ENCODE data around the gene GLIS1.

The GLIS1 gene

GRCh38 chr1:53505401-53505800 is 233.6 kb downstream of the GLIS1 start:
- Histone ChIP-seq H3K9ac (ENCODE audit: low read length) (no peak overlapping the region), H3K27ac (ENCODE audit: low read length, poor library complexity, severe bottlenecking) (no peak overlapping the region), H3K4me2 (ENCODE audit: low read length, poor library complexity, severe bottlenecking) (no peak overlapping the region), H4K8ac (ENCODE audit: low read length) (no peak overlapping the region), H3K79me1 (replicated peaks; ENCODE audit: low read length, poor library complexity, severe bottlenecking) (no peaks in the 10 kb centered on the region), H2AK5ac (ENCODE audit: low read length, severe bottlenecking) (no peak overlapping the region), H4K91ac (ENCODE audit: low read length) (no peak overlapping the region), H3K4me3 (ENCODE audit: insufficient read depth in 1 of 2, low read depth in 1 of 2, low read length in 2 of 2) (no peak overlapping the region), H3K27me3 (ENCODE audit: control insufficient read depth in 1 of 2, insufficient read depth in 1 of 2, low read length in 2 of 2) (peaks cover 12 to 42% of the 10 kb centered on the region in 2 experiments), H2AFZ (ENCODE audit: low read depth, low read length) (no peak overlapping the region), H3K9me3 (ENCODE audit: control insufficient read depth, low read length) (no peaks in the 10 kb centered on the region), H3K4ac (ENCODE audit: low read depth in 1 of 2, low read length in 2 of 2) (no peak overlapping the region), H3K14ac (ENCODE audit: low read length in 2 of 2) (no peak overlapping the region), H3K36me3 (ENCODE audit: control insufficient read depth in 1 of 2, insufficient read depth in 2 of 2, low read depth in 1 of 2, low read length in 2 of 2) (peaks cover 0 to 28% of the 10 kb centered on the region in 2 experiments), H2BK120ac (ENCODE audit: low read depth, low read length) (no peak overlapping the region), H3K4me1 (ENCODE audit: control insufficient read depth, insufficient read depth, low read depth, low read length) (peaks cover 17% of the 10 kb centered on the region), H2BK5ac (ENCODE audit: low read depth, low read length, poor library complexity, severe bottlenecking) (no peak overlapping the region), H2BK15ac (ENCODE audit: low read depth, poor library complexity, severe bottlenecking) (no peak overlapping the region), H2BK12ac (ENCODE audit: low read length in 2 of 2) (no peak overlapping the region), H3K18ac (ENCODE audit: low read depth in 1 of 2, low read length in 2 of 2) (no peak overlapping the region), H3K23ac (ENCODE audit: low read length in 2 of 2) (no peak overlapping the region)
- WGBS = 87% methylated on average over 9 of the region's 9 CpGs
- no peak for DNase-seq

DNA sequence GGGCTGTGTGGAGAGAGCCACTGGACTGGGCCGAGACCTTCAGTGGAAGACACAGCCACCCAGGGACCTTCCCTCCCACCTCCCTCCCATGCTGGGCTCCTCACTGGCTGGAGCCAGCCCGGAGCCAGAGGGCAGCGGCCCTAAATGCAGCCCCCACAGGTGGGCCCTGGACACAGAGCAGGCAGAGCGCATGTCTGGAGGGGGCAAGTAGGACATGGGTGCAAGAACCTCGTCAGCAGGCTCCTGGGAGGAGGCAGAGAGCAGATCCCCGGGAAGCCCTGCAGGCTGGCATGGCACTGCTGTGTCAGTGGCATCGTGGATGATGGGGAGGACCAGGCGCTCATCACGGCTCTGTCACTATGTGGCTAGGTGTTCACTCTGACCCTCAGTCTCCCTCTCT is 234.1 kb downstream of the GLIS1 start:
- Histone ChIP-seq H4K8ac (ENCODE audit: low read length) (no peak overlapping the region), H3K4ac (ENCODE audit: low read depth in 1 of 2, low read length in 2 of 2) (no peak overlapping the region), H2BK5ac (ENCODE audit: low read depth, low read length, poor library complexity, severe bottlenecking) (no peak overlapping the region), H2BK15ac (ENCODE audit: low read depth, poor library complexity, severe bottlenecking) (no peak overlapping the region), H3K9me3 (ENCODE audit: control insufficient read depth, low read length) (no peaks in the 10 kb centered on the region), H3K14ac (ENCODE audit: low read length in 2 of 2) (no peak overlapping the region), H2BK120ac (ENCODE audit: low read depth, low read length) (no peak overlapping the region), H3K4me2 (ENCODE audit: low read length, poor library complexity, severe bottlenecking) (no peak overlapping the region), H3K36me3 (ENCODE audit: control insufficient read depth in 1 of 2, insufficient read depth in 2 of 2, low read depth in 1 of 2, low read length in 2 of 2) (peaks cover 0 to 25% of the 10 kb centered on the region in 2 experiments), H2AK5ac (ENCODE audit: low read length, severe bottlenecking) (no peak overlapping the region), H3K4me3 (ENCODE audit: insufficient read depth in 1 of 2, low read depth in 1 of 2, low read length in 2 of 2) (no peak overlapping the region), H3K9ac (ENCODE audit: low read length) (no peak overlapping the region), H3K27ac (ENCODE audit: low read length, poor library complexity, severe bottlenecking) (no peak overlapping the region), H2AFZ (ENCODE audit: low read depth, low read length) (no peak overlapping the region), H4K91ac (ENCODE audit: low read length) (no peak overlapping the region), H3K79me1 (replicated peaks; ENCODE audit: low read length, poor library complexity, severe bottlenecking) (no peaks in the 10 kb centered on the region), H3K18ac (ENCODE audit: low read depth in 1 of 2, low read length in 2 of 2) (no peak overlapping the region), H3K23ac (ENCODE audit: low read length in 2 of 2) (no peak overlapping the region), H3K27me3 (ENCODE audit: control insufficient read depth in 1 of 2, insufficient read depth in 1 of 2, low read length in 2 of 2) (peaks cover 12 to 42% of the 10 kb centered on the region in 2 experiments), H2BK12ac (ENCODE audit: low read length in 2 of 2) (no peak overlapping the region), H3K4me1 (ENCODE audit: control insufficient read depth, insufficient read depth, low read depth, low read length) (peaks cover 15% of the 10 kb centered on the region)
- DNase-seq = no peak
- 96% methylated on average over 8 of the region's 9 CpGs for WGBS

DNA sequence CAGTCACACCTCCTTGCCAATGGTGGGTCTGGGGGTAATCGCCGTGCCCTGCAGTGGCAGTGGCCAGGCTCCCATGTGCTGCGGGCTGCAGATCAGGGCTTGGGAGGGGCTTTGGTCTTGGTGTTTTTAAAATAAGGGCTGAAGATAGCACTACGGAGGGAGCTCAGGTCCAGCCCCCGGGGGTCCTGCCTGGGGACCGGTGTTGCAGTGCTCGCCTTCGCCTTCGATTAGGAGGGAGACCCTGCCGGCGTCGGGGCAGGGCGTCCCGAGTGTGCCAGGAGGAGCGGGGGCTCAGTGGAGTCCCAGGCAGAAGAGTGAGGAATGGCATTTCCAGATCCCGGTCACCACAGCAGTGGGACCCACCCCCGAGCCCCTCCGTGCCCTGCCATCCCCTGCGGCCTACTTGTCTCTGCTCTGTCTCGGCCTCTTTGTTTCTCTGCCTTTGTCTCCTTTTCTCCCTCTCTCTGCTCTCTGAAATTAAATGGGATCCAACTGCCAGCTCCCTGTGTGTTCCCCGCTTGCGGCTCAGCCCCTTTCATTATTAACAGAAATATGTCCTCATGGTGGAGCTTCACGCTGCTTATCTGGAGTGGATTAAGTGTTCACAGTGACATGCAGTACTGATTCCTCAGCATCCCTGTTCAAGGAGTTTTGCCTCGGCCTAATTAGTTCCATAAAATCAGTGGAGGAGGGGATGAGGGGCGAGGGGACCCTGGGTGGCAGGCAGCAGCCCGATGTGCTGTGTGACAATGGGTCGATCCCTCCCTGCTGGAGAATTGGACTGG is 235.3 kb downstream of the GLIS1 start:
- no peak overlapping the region for H2AFZ ChIP-seq (ENCODE audit: low read depth, low read length)
- no peaks in the 10 kb centered on the region for H3K9me3 ChIP-seq (ENCODE audit: control insufficient read depth, low read length)
- WGBS = 83% methylated on average over 25 of the region's 27 CpGs
- no peak overlapping the region for H2BK5ac ChIP-seq (ENCODE audit: low read depth, low read length, poor library complexity, severe bottlenecking)
- H4K8ac ChIP-seq (ENCODE audit: low read length) = no peak overlapping the region
- peaks cover 16 to 48% of the 10 kb centered on the region in 2 experiments for H3K27me3 ChIP-seq (ENCODE audit: control insufficient read depth in 1 of 2, insufficient read depth in 1 of 2, low read length in 2 of 2)
- H3K27ac ChIP-seq (ENCODE audit: low read length, poor library complexity, severe bottlenecking) = no peak overlapping the region
- no peak overlapping the region for H3K14ac ChIP-seq (ENCODE audit: low read length in 2 of 2)
- H2AK5ac ChIP-seq (ENCODE audit: low read length, severe bottlenecking) = no peak overlapping the region
- no peak overlapping the region for H4K91ac ChIP-seq (ENCODE audit: low read length)
- no peaks in the 10 kb centered on the region for H3K79me1 ChIP-seq (replicated peaks; ENCODE audit: low read length, poor library complexity, severe bottlenecking)
- H2BK15ac ChIP-seq (ENCODE audit: low read depth, poor library complexity, severe bottlenecking) = no peak overlapping the region
- H3K4ac ChIP-seq (ENCODE audit: low read depth in 1 of 2, low read length in 2 of 2) = no peak overlapping the region
- no peak overlapping the region for H3K18ac ChIP-seq (ENCODE audit: low read depth in 1 of 2, low read length in 2 of 2)
- H3K36me3 ChIP-seq (ENCODE audit: control insufficient read depth in 1 of 2, insufficient read depth in 2 of 2, low read depth in 1 of 2, low read length in 2 of 2) = peaks cover 0 to 17% of the 10 kb centered on the region in 2 experiments
- H2BK12ac ChIP-seq (ENCODE audit: low read length in 2 of 2) = no peak overlapping the region
- no peak overlapping the region for H3K4me2 ChIP-seq (ENCODE audit: low read length, poor library complexity, severe bottlenecking)
- no peak overlapping the region for H2BK120ac ChIP-seq (ENCODE audit: low read depth, low read length)
- no peak overlapping the region for H3K9ac ChIP-seq (ENCODE audit: low read length)
- no peak overlapping the region for H3K4me3 ChIP-seq (ENCODE audit: insufficient read depth in 1 of 2, low read depth in 1 of 2, low read length in 2 of 2)
- H3K4me1 ChIP-seq (ENCODE audit: control insufficient read depth, insufficient read depth, low read depth, low read length) = peaks cover 3% of the 10 kb centered on the region
- DNase-seq = no peak
- H3K23ac ChIP-seq (ENCODE audit: low read length in 2 of 2) = no peak overlapping the region

GRCh38 chr1:53502641-53503432 is 236.1 kb downstream of the GLIS1 start:
- Histone ChIP-seq H3K79me1 (replicated peaks; ENCODE audit: low read length, poor library complexity, severe bottlenecking) (no peaks in the 10 kb centered on the region), H4K91ac (ENCODE audit: low read length) (no peak overlapping the region), H3K36me3 (ENCODE audit: control insufficient read depth in 1 of 2, insufficient read depth in 2 of 2, low read depth in 1 of 2, low read length in 2 of 2) (peaks cover 0 to 13% of the 10 kb centered on the region in 2 experiments), H3K23ac (ENCODE audit: low read length in 2 of 2) (no peak overlapping the region), H3K4me2 (ENCODE audit: low read length, poor library complexity, severe bottlenecking) (no peak overlapping the region), H3K9me3 (ENCODE audit: control insufficient read depth, low read length) (no peaks in the 10 kb centered on the region), H2BK120ac (ENCODE audit: low read depth, low read length) (no peak overlapping the region), H4K8ac (ENCODE audit: low read length) (no peak overlapping the region), H3K4me3 (ENCODE audit: insufficient read depth in 1 of 2, low read depth in 1 of 2, low read length in 2 of 2) (no peak overlapping the region), H3K27me3 (ENCODE audit: control insufficient read depth in 1 of 2, insufficient read depth in 1 of 2, low read length in 2 of 2) (peaks cover 16 to 48% of the 10 kb centered on the region in 2 experiments), H2BK15ac (ENCODE audit: low read depth, poor library complexity, severe bottlenecking) (no peak overlapping the region), H3K18ac (ENCODE audit: low read depth in 1 of 2, low read length in 2 of 2) (no peak overlapping the region), H2AFZ (ENCODE audit: low read depth, low read length) (no peak overlapping the region), H3K4ac (ENCODE audit: low read depth in 1 of 2, low read length in 2 of 2) (no peak overlapping the region), H3K14ac (ENCODE audit: low read length in 2 of 2) (no peak overlapping the region), H2BK12ac (ENCODE audit: low read length in 2 of 2) (no peak overlapping the region), H2BK5ac (ENCODE audit: low read depth, low read length, poor library complexity, severe bottlenecking) (no peak overlapping the region), H3K9ac (ENCODE audit: low read length) (no peak overlapping the region), H2AK5ac (ENCODE audit: low read length, severe bottlenecking) (no peak overlapping the region), H3K4me1 (ENCODE audit: control insufficient read depth, insufficient read depth, low read depth, low read length) (peaks cover 5% of the 10 kb centered on the region), H3K27ac (ENCODE audit: low read length, poor library complexity, severe bottlenecking) (no peak overlapping the region)
- WGBS = 85% methylated on average over 7 of the region's 7 CpGs
- DNase-seq = no peak
